Measurements from ENCODE around the gene ZNF691. TPM values are rescaled to one million over a fixed set of nuclear protein-coding genes. Genes with fewer than 3 reads are reported as not detected.
"Not testable (repeated sequence)": the region's sequence is repeated elsewhere in the genome, so short reads cannot be mapped to it uniquely, and the experiment has no call there.

Gene ZNF691
- total and polyA plus RNA-seq, 9 donors = 8.6 to 10.7 (median 9.9) TPM

DNA sequence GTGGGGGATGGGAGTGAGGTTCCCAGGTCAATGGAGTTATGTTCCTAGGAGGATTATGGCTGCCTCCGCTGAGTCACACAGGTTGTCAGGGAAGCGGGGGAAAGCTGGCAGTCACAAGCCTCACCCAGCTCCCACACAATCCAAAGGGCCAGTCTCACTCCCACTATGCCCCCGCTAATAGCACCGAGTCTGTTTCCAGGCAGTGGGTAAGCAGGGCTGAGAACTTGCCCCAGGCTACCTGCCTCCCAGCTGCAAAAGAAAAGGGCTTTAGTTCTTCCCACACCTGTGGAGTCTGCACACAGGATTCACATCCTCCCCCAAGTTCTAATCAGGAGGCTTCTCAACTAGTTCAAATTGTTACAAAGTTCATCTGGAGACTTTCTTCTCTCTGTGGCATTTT is 53.5 kb downstream of the ZNF691 start:
- not testable (repeated sequence) for H3K4me1 ChIP-seq (ENCODE audit: control insufficient read depth, insufficient read depth, low read length); H3K9me3 ChIP-seq (replicated peaks; ENCODE audit: control insufficient read depth, low read depth, low read length); H3K36me3 ChIP-seq (ENCODE audit: control insufficient read depth, insufficient read depth, low read length); DNase-seq; H3K27me3 ChIP-seq (ENCODE audit: control insufficient read depth, insufficient read depth, low read length); H3K4me3 ChIP-seq (ENCODE audit: low read length); H3K27ac ChIP-seq (ENCODE audit: low read length)
- WGBS (ENCODE audit: insufficient coverage) = no CpG with 5 or more reads among the region's 4 CpGs

Other genes with a start within 250 kb of the ZNF691 start
- 50.1 TPM for gene PPIH, start 188.2 kb upstream of the ZNF691 start, total RNA-seq
- 10 to 100 TPM; 37.2 to 43.4 (median 40.2) TPM for gene PPIH, start 188.2 kb upstream of the ZNF691 start, polyA plus RNA-seq (ENCODE audit: insufficient read depth in 1 of 8, insufficient read length in 8 of 8, low replicate concordance in 1 of 8)
- gene YBX1, start 164.2 kb upstream of the ZNF691 start, total RNA-seq = 671 TPM
- 1,000 to 10,000 TPM in 6 of 8 donors, 100 to 1,000 TPM in 2; 883 to 1,154 (median 1,055) TPM for gene YBX1, start 164.2 kb upstream of the ZNF691 start, polyA plus RNA-seq (ENCODE audit: insufficient read depth in 1 of 8, insufficient read length in 8 of 8, low replicate concordance in 1 of 8)
- 0.53 TPM for gene CLDN19, start 106.4 kb upstream of the ZNF691 start, total RNA-seq
- gene CLDN19, start 106.4 kb upstream of the ZNF691 start, polyA plus RNA-seq (ENCODE audit: insufficient read depth in 1 of 8, insufficient read length in 8 of 8, low replicate concordance in 1 of 8) = 1 to 10 TPM in 2 of 8 donors, under 1 TPM in 6; 0.10 to 3.5 (median 0.66) TPM
- 72.3 TPM for gene P3H1, start 79.6 kb upstream of the ZNF691 start, total RNA-seq
- gene P3H1, start 79.6 kb upstream of the ZNF691 start, polyA plus RNA-seq (ENCODE audit: insufficient read depth in 1 of 8, insufficient read length in 8 of 8, low replicate concordance in 1 of 8) = 100 to 1,000 TPM in 1 of 8 donors, 10 to 100 TPM in 7; 51.7 to 103 (median 72.5) TPM
- gene C1orf50, start 79.4 kb upstream of the ZNF691 start, total RNA-seq = 5.2 TPM
- 10 to 100 TPM in 3 of 8 donors, 1 to 10 TPM in 5; 4.6 to 12.9 (median 8.9) TPM for gene C1orf50, start 79.4 kb upstream of the ZNF691 start, polyA plus RNA-seq (ENCODE audit: insufficient read depth in 1 of 8, insufficient read length in 8 of 8, low replicate concordance in 1 of 8)
- gene TMEM269, start 61.6 kb upstream of the ZNF691 start, total RNA-seq = 0.18 TPM
- gene TMEM269, start 61.6 kb upstream of the ZNF691 start, polyA plus RNA-seq (ENCODE audit: insufficient read depth in 1 of 8, insufficient read length in 8 of 8, low replicate concordance in 1 of 8) = 1 to 10 TPM in 1 of 8 donors, under 1 TPM in 7; 0.56 to 1.2 (median 0.80) TPM
- gene ERMAP, start 29.5 kb upstream of the ZNF691 start, total RNA-seq = 6.7 TPM
- 10 to 100 TPM in 2 of 8 donors, 1 to 10 TPM in 6; 6.9 to 10.9 (median 8.4) TPM for gene ERMAP, start 29.5 kb upstream of the ZNF691 start, polyA plus RNA-seq (ENCODE audit: insufficient read depth in 1 of 8, insufficient read length in 8 of 8, low replicate concordance in 1 of 8)
- 51.9 TPM for gene SVBP, start 29.2 kb upstream of the ZNF691 start, total RNA-seq
- 10 to 100 TPM; 39.1 to 55.5 (median 48.9) TPM for gene SVBP, start 29.2 kb upstream of the ZNF691 start, polyA plus RNA-seq (ENCODE audit: insufficient read depth in 1 of 8, insufficient read length in 8 of 8, low replicate concordance in 1 of 8)
- 16.8 TPM for gene SLC2A1, start 112.3 kb downstream of the ZNF691 start, total RNA-seq
- 10 to 100 TPM; 15.9 to 43.7 (median 19.2) TPM for gene SLC2A1, start 112.3 kb downstream of the ZNF691 start, polyA plus RNA-seq (ENCODE audit: insufficient read depth in 1 of 8, insufficient read length in 8 of 8, low replicate concordance in 1 of 8)

Measured in muscle of leg (tissue), 11 donors.